Activated CD8-positive, alpha-beta memory T cell treated with anti-CD3 and anti-CD28 coated beads, Interleukin-2, amount 10 ng/mL, durations not matched to agents 7 days and 5 days (primary cell): ENCODE measurements around the gene GTF2F2. TPM values are rescaled to one million over a fixed set of nuclear protein-coding genes. Genes with fewer than 3 reads are reported as not detected.

ENCODE experiments used
- ATAC-seq: fragments of 150-1000 bp; cut with Tn5 transposase; one replicate; pipeline ENCODE4 v1.10.0; 2021; ENCODE audit warnings: moderate library complexity
- CTCF ChIA-PET: fragments of 350-600 bp; sonication (Branson Sonifier 250); formaldehyde crosslinking; loops from one replicate; lab custom pipeline; 2021; ENCODE audit warnings: antibody characterized with exemption; lab: Charles Lee
- DNase-seq: peaks from one replicate; pipeline ENCODE4 v3.0.0-alpha.2; 2020
- H3K27ac Mint-ChIP-seq: one replicate; pipeline ENCODE4 v1.8.0; 2021; ENCODE audit warnings: mild to moderate bottlenecking, mixed read lengths
- H3K27me3 Mint-ChIP-seq: one replicate; pipeline ENCODE4 v1.8.0; 2021; ENCODE audit warnings: mixed read lengths
- H3K36me3 Mint-ChIP-seq: one replicate; pipeline ENCODE4 v1.8.0; 2021; ENCODE audit warnings: mild to moderate bottlenecking, mixed read lengths
- H3K4me1 Mint-ChIP-seq: one replicate; pipeline ENCODE4 v1.8.0; 2021; ENCODE audit warnings: mixed read lengths
- H3K4me3 Mint-ChIP-seq: one replicate; pipeline ENCODE4 v1.8.0; 2021; ENCODE audit warnings: mild to moderate bottlenecking, moderate library complexity, mixed read lengths
- H3K9me3 Mint-ChIP-seq: one replicate; pipeline ENCODE4 v1.8.0; 2022; ENCODE audit warnings: low read depth, mixed read lengths
- total RNA-seq, 2 experiments: library from RNA; stranded (reverse); gene quantifications; one replicate each; pipeline ENCODE4 v1.2.3, GENCODE V29; 2021

The GTF2F2 gene
- total RNA-seq, 2 experiments from 2014 or later = 17.0 to 19.3 TPM

GRCh38 chr13:45219123-45219891 lies 99.0 kb downstream of the GTF2F2 start:
- ATAC-seq = no peak
- CTCF ChIA-PET = no interaction called here
- no peaks in the 10 kb centered on the region for H3K4me1 Mint-ChIP-seq
- no peaks in the 10 kb centered on the region for H3K9me3 Mint-ChIP-seq
- no peak for DNase-seq
- H3K27me3 Mint-ChIP-seq = no peaks in the 10 kb centered on the region
- no peak overlapping the region for H3K27ac Mint-ChIP-seq
- peaks cover 7% of the 10 kb centered on the region for H3K36me3 Mint-ChIP-seq
- H3K4me3 Mint-ChIP-seq = no peak overlapping the region

- Mint-ChIP-seq H3K4me1 (no peaks in the 10 kb centered on the region), H3K4me3 (no peak overlapping the region), H3K27ac (no peak overlapping the region), H3K36me3 (peaks cover 7% of the 10 kb centered on the region), H3K9me3 (no peaks in the 10 kb centered on the region), H3K27me3 (no peaks in the 10 kb centered on the region)
- DNase-seq (no peak), ATAC-seq (no peak)
- CTCF ChIA-PET = no interaction called here
Measured at GRCh38 chr13:45219938-45220375, 99.6 kb downstream of the GTF2F2 start.

- Mint-ChIP-seq H3K27me3 (no peaks in the 10 kb centered on the region), H3K4me1 (no peaks in the 10 kb centered on the region), H3K9me3 (no peaks in the 10 kb centered on the region), H3K4me3 (no peak overlapping the region), H3K36me3 (peaks cover 7% of the 10 kb centered on the region), H3K27ac (no peak overlapping the region)
- DNase-seq = no peak
- no peak for ATAC-seq
- CTCF ChIA-PET = no interaction called here
Measured at GRCh38 chr13:45220403-45220802, 100.1 kb downstream of the GTF2F2 start.

GRCh38 chr13:45222516-45222915 lies 102.2 kb downstream of the GTF2F2 start:
- no peak overlapping the region for H3K4me3 Mint-ChIP-seq
- peaks cover 3% of the 10 kb centered on the region for H3K36me3 Mint-ChIP-seq
- no peaks in the 10 kb centered on the region for H3K4me1 Mint-ChIP-seq
- H3K27me3 Mint-ChIP-seq = no peaks in the 10 kb centered on the region
- no peak for ATAC-seq
- DNase-seq = no peak
- H3K27ac Mint-ChIP-seq = no peak overlapping the region
- no peaks in the 10 kb centered on the region for H3K9me3 Mint-ChIP-seq
- CTCF ChIA-PET = no interaction called here

GRCh38 chr13:45222919-45223318 lies 102.6 kb downstream of the GTF2F2 start:
- Mint-ChIP-seq H3K36me3 (peaks cover 3% of the 10 kb centered on the region), H3K27ac (no peak overlapping the region), H3K4me3 (no peak overlapping the region), H3K4me1 (no peaks in the 10 kb centered on the region), H3K27me3 (no peaks in the 10 kb centered on the region), H3K9me3 (no peaks in the 10 kb centered on the region)
- CTCF ChIA-PET = no interaction called here
- ATAC-seq (no peak), DNase-seq (no peak)

GRCh38 chr13:45224176-45224575 lies 103.9 kb downstream of the GTF2F2 start:
- Mint-ChIP-seq H3K9me3 (no peaks in the 10 kb centered on the region), H3K27me3 (no peaks in the 10 kb centered on the region), H3K4me3 (no peak overlapping the region), H3K36me3 (peaks cover 8% of the 10 kb centered on the region), H3K27ac (no peak overlapping the region), H3K4me1 (no peaks in the 10 kb centered on the region)
- DNase-seq (no peak), ATAC-seq (no peak)
- CTCF ChIA-PET = no interaction called here

- H3K27me3 Mint-ChIP-seq = no peaks in the 10 kb centered on the region
- H3K4me3 Mint-ChIP-seq = no peak overlapping the region
- H3K9me3 Mint-ChIP-seq = no peaks in the 10 kb centered on the region
- peaks cover 11% of the 10 kb centered on the region for H3K36me3 Mint-ChIP-seq
- DNase-seq (no peak), ATAC-seq (no peak)
- no peak overlapping the region for H3K27ac Mint-ChIP-seq
- CTCF ChIA-PET = no interaction called here
- no peaks in the 10 kb centered on the region for H3K4me1 Mint-ChIP-seq
Measured at GRCh38 chr13:45225370-45225769, 105.1 kb downstream of the GTF2F2 start.

GRCh38 chr13:45226024-45226423 lies 105.7 kb downstream of the GTF2F2 start:
- H3K9me3 Mint-ChIP-seq = no peaks in the 10 kb centered on the region
- no peaks in the 10 kb centered on the region for H3K27me3 Mint-ChIP-seq
- no peak overlapping the region for H3K27ac Mint-ChIP-seq
- ATAC-seq = no peak
- no peak for DNase-seq
- H3K4me3 Mint-ChIP-seq = no peak overlapping the region
- H3K4me1 Mint-ChIP-seq = no peaks in the 10 kb centered on the region
- H3K36me3 Mint-ChIP-seq = peaks cover 11% of the 10 kb centered on the region
- CTCF ChIA-PET = no interaction called here

GRCh38 chr13:45228002-45228401 lies 107.7 kb downstream of the GTF2F2 start:
- Mint-ChIP-seq H3K9me3 (no peaks in the 10 kb centered on the region), H3K27ac (no peak overlapping the region), H3K4me3 (no peak overlapping the region), H3K27me3 (no peaks in the 10 kb centered on the region), H3K36me3 (peaks cover 11% of the 10 kb centered on the region), H3K4me1 (no peaks in the 10 kb centered on the region)
- DNase-seq = no peak
- no peak for ATAC-seq
- CTCF ChIA-PET = no interaction called here

- CTCF ChIA-PET = interaction anchor here (1.0 kb wide), 1 partner anchor 8 kb away, joined by 3 read pairs; no protein-coding TSS in a partner anchor
- no peaks in the 10 kb centered on the region for H3K27me3 Mint-ChIP-seq
- no peak for ATAC-seq
- no peak overlapping the region for H3K27ac Mint-ChIP-seq
- H3K4me1 Mint-ChIP-seq = no peaks in the 10 kb centered on the region
- H3K9me3 Mint-ChIP-seq = no peaks in the 10 kb centered on the region
- H3K36me3 Mint-ChIP-seq = peaks cover 10% of the 10 kb centered on the region
- DNase-seq = no peak
- no peak overlapping the region for H3K4me3 Mint-ChIP-seq
Measured at GRCh38 chr13:45229172-45229571, 108.9 kb downstream of the GTF2F2 start.

- CTCF ChIA-PET = no interaction called here
- ATAC-seq = no peak
- DNase-seq = no peak
- Mint-ChIP-seq H3K4me1 (no peaks in the 10 kb centered on the region), H3K4me3 (no peak overlapping the region), H3K36me3 (peaks cover 9% of the 10 kb centered on the region), H3K9me3 (no peaks in the 10 kb centered on the region), H3K27ac (no peak overlapping the region), H3K27me3 (no peaks in the 10 kb centered on the region)
Measured at GRCh38 chr13:45231305-45231704, 111.0 kb downstream of the GTF2F2 start.

- H3K27me3 Mint-ChIP-seq = no peaks in the 10 kb centered on the region
- peaks cover 9% of the 10 kb centered on the region for H3K36me3 Mint-ChIP-seq
- no peaks in the 10 kb centered on the region for H3K9me3 Mint-ChIP-seq
- no peak overlapping the region for H3K27ac Mint-ChIP-seq
- no peak overlapping the region for H3K4me3 Mint-ChIP-seq
- H3K4me1 Mint-ChIP-seq = no peaks in the 10 kb centered on the region
- CTCF ChIA-PET = no interaction called here
- ATAC-seq (no peak), DNase-seq (no peak)
Measured at GRCh38 chr13:45231722-45232121, 111.4 kb downstream of the GTF2F2 start.

GRCh38 chr13:45232591-45232990 lies 112.3 kb downstream of the GTF2F2 start:
- Mint-ChIP-seq H3K36me3 (peaks cover 9% of the 10 kb centered on the region), H3K27ac (no peak overlapping the region), H3K9me3 (no peaks in the 10 kb centered on the region), H3K4me3 (no peak overlapping the region), H3K4me1 (no peaks in the 10 kb centered on the region), H3K27me3 (no peaks in the 10 kb centered on the region)
- ATAC-seq (no peak), DNase-seq (no peak)
- CTCF ChIA-PET = no interaction called here

- no peak for ATAC-seq
- Mint-ChIP-seq H3K27me3 (no peaks in the 10 kb centered on the region), H3K36me3 (no peaks in the 10 kb centered on the region), H3K4me3 (no peak overlapping the region), H3K9me3 (no peaks in the 10 kb centered on the region), H3K27ac (no peak overlapping the region), H3K4me1 (no peaks in the 10 kb centered on the region)
- CTCF ChIA-PET = interaction anchor here (0.6 to 0.7 kb wide), 2 partner anchors 350 to 1403 kb away, joined by 3 read pairs; no protein-coding TSS in a partner anchor
- no peak for DNase-seq
Measured at GRCh38 chr13:45238945-45239795, 118.9 kb downstream of the GTF2F2 start.
